GM12891 (cell line): ENCODE measurements around the gene CD109.

Source experiments
- POLR2A ChIP-seq: IDR thresholded peaks from 2 replicates; pipeline ENCODE4 v1.6.1; 2011; ENCODE audit warnings: low read depth, low read length, control low read depth
- POLR2AphosphoS5 ChIP-seq: IDR thresholded peaks from 2 replicates; pipeline ENCODE4 v1.6.1; 2011; ENCODE audit warnings: low read depth, low read length, control low read depth

DNA sequence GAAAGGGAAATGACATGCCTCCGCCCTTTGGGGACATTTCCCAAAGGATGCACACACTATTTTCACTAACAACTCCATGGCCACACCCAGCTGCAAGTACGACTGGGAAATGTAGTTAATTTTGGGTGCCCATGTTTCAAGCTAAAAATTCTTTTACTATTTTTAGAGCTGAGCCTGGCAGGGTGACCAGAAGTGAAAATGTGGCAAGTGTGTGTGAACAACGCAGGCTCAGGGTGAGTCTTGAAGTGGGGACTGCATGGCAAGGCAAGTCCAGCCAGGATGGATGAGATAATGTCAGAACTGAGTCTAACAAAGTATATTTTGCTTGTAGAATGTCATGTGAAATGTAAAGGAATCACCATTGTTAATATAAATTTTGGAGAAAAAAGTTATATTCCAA is 17.0 kb upstream of the CD109 start:
- TF ChIP-seq POLR2A (no peak), POLR2AphosphoS5 (no peak)
